K562 (cell line): Measurements from ENCODE around the gene CFAP298. TPM values are rescaled to one million over a fixed set of nuclear protein-coding genes. Genes with fewer than 3 reads are reported as not detected.
A peak's percentile ranks its signal among the peaks of the same experiment; 100 is the strongest.

Experiments used
- BRD4 ChIP-seq: fragments of 200-600 bp; sonication (generic); IDR thresholded peaks from 2 replicates; pipeline ENCODE4 v1.6.1; 2017; ENCODE audit warnings: inconsistent platforms
- CBX3 ChIP-seq, 2 experiments: IDR thresholded peaks; 1 replicate in 1 of 2; 2 replicates in 1 of 2; pipeline ENCODE4 v1.6.1; 2012; ENCODE audit warnings: inconsistent platforms in 2 of 2, low read length in 2 of 2, borderline replicate concordance in 1 of 2, control low read depth in 1 of 2
- CTBP1 ChIP-seq: fragments of 450-650 bp; IDR thresholded peaks from 2 replicates; pipeline ENCODE4 v1.6.1; 2016; ENCODE audit warnings: borderline replicate concordance
- ELK3 ChIP-seq: fragments of 450-650 bp; formaldehyde crosslinking; IDR thresholded peaks from 2 replicates; pipeline ENCODE4 v1.4.0; 2020; ENCODE audit warnings: mild to moderate bottlenecking
- FOXJ2 ChIP-seq: fragments of 200-800 bp; sonication (Bioruptor generic); IDR thresholded peaks from 2 replicates; pipeline ENCODE4 v1.6.1; 2016; ENCODE audit warnings: missing genetic modification characterization, missing compliant biosample characterization
- HSF4 ChIP-seq: fragments of 250-450 bp; sonication (Bioruptor Pico); IDR thresholded peaks from 2 replicates; pipeline ENCODE4 v2.1.2; 2022; ENCODE audit warnings: mild to moderate bottlenecking, moderate library complexity, borderline replicate concordance
- MYNN ChIP-seq, 2 experiments: sonication (generic); formaldehyde crosslinking in 1 of 2; IDR thresholded peaks; 2 replicates each; pipeline versions ENCODE4 v1.5.0 to v1.6.1; 2016 to 2020; ENCODE audit warnings: antibody characterized with exemption in 1 of 2, missing genetic modification reagents in 1 of 2
- NCOA4 ChIP-seq: fragments of 450-650 bp; IDR thresholded peaks from 2 replicates; pipeline ENCODE4 v1.6.1; 2018; ENCODE audit warnings: mild to moderate bottlenecking; ENCODE audit not compliant: partially characterized antibody
- NR1H2 ChIP-seq: sonication (generic); formaldehyde crosslinking; IDR thresholded peaks from 2 replicates; pipeline ENCODE4 v1.4.0; 2020; ENCODE audit warnings: mild to moderate bottlenecking, missing genetic modification reagents
- NR2F6 ChIP-seq: fragments of 450-650 bp; formaldehyde crosslinking; IDR thresholded peaks from 2 replicates; pipeline ENCODE4 v1.4.0; 2020; ENCODE audit warnings: mild to moderate bottlenecking
- PHB ChIP-seq: fragments of 250-450 bp; sonication (Bioruptor Pico); IDR thresholded peaks from 2 replicates; pipeline ENCODE4 v1.5.0; 2021
- POLR2G ChIP-seq: fragments of 200-400 bp; formaldehyde crosslinking; IDR thresholded peaks from 2 replicates; pipeline ENCODE4 v1.6.1; 2017; ENCODE audit warnings: low read depth, mild to moderate bottlenecking, antibody characterized with exemption, low read length, moderate library complexity
- RBM15 ChIP-seq: fragments of 200-400 bp; formaldehyde crosslinking; IDR thresholded peaks from 2 replicates; pipeline ENCODE4 v1.6.1; 2018; ENCODE audit warnings: mild to moderate bottlenecking, low read length, moderate library complexity; ENCODE audit not compliant: insufficient read depth
- RFX7 ChIP-seq: fragments of 250-450 bp; sonication (Bioruptor Pico); IDR thresholded peaks from 2 replicates; pipeline ENCODE4 v1.5.1; 2021; ENCODE audit warnings: mild to moderate bottlenecking
- RUNX1 ChIP-seq: sonication (generic); IDR thresholded peaks from 2 replicates; pipeline ENCODE4 v1.6.1; 2016; ENCODE audit warnings: antibody characterized with exemption, low read depth
- SAFB ChIP-seq: fragments of 200-400 bp; formaldehyde crosslinking; IDR thresholded peaks from 2 replicates; pipeline ENCODE4 v1.6.1; 2017; ENCODE audit warnings: low read depth, low read length, borderline replicate concordance
- SAFB2 ChIP-seq: fragments of 200-400 bp; formaldehyde crosslinking; IDR thresholded peaks from 2 replicates; pipeline ENCODE4 v1.6.1; 2018; ENCODE audit warnings: borderline replicate concordance, low read length, low read depth, moderate library complexity; ENCODE audit not compliant: severe bottlenecking
- SAP30 ChIP-seq: fragments of 200-600 bp; sonication (generic); IDR thresholded peaks from 2 replicates; pipeline ENCODE4 v1.6.1; 2012; ENCODE audit warnings: borderline replicate concordance, low read depth, mild to moderate bottlenecking, moderate library complexity, low read length, control low read depth, inconsistent platforms; ENCODE audit not compliant: insufficient read depth, poor library complexity, severe bottlenecking
- SMARCE1 ChIP-seq: fragments of 450-650 bp; IDR thresholded peaks from 2 replicates; pipeline ENCODE4 v1.7.1; 2016; ENCODE audit warnings: mild to moderate bottlenecking
- SRSF7 ChIP-seq: fragments of 200-400 bp; formaldehyde crosslinking; optimal IDR thresholded peaks from 2 replicates; pipeline ENCODE3; 2017; ENCODE audit warnings: mild to moderate bottlenecking, low read depth, low read length
- TAL1 ChIP-seq: fragments of 450-650 bp; IDR thresholded peaks from 2 replicates; pipeline ENCODE4 v1.6.1; 2016; ENCODE audit warnings: mild to moderate bottlenecking
- TARDBP ChIP-seq: fragments of 450-650 bp; IDR thresholded peaks from 2 replicates; pipeline ENCODE4 v1.6.1; 2016
- TCFL5 ChIP-seq: fragments of 250-450 bp; sonication (Bioruptor Pico); conservative IDR thresholded peaks from 2 replicates; pipeline ENCODE4 v1.6.1; 2021; ENCODE audit warnings: mild to moderate bottlenecking, moderate library complexity, matching md5 sums
- U2AF2 ChIP-seq: fragments of 200-400 bp; formaldehyde crosslinking; optimal IDR thresholded peaks from 2 replicates; pipeline ENCODE3; 2017; ENCODE audit warnings: low read depth, mild to moderate bottlenecking, low read length
- XRCC4 ChIP-seq: IDR thresholded peaks from one replicate; pipeline ENCODE4 v1.6.1; 2011; ENCODE audit not compliant: insufficient read depth, insufficient read length; ENCODE audit errors: extremely low read depth
- ZBED1 ChIP-seq: IDR thresholded peaks from 2 replicates; pipeline ENCODE4 v1.6.1; 2014
- ZNF274 ChIP-seq: IDR thresholded peaks from 2 replicates; pipeline ENCODE4 v1.6.1; 2011; ENCODE audit warnings: low read depth, mild to moderate bottlenecking, low read length, moderate library complexity, borderline replicate concordance
- ZNF354B ChIP-seq: fragments of 250-450 bp; sonication (Bioruptor Pico); IDR thresholded peaks from 2 replicates; pipeline ENCODE4 v1.4.0; 2020
- ZNF431 ChIP-seq: sonication (generic); formaldehyde crosslinking; IDR thresholded peaks from 2 replicates; pipeline ENCODE4 v1.8.0; 2022; ENCODE audit warnings: mild to moderate bottlenecking, missing genetic modification reagents
- ZNF444 ChIP-seq: fragments of 250-450 bp; sonication (Bioruptor Pico); IDR thresholded peaks from 2 replicates; pipeline ENCODE4 v1.4.0; 2020; ENCODE audit warnings: mild to moderate bottlenecking, moderate library complexity
- ZNF764 ChIP-seq: fragments of 250-450 bp; sonication (Bioruptor Pico); IDR thresholded peaks from 2 replicates; pipeline ENCODE4 v1.4.0; 2020; ENCODE audit warnings: low read depth, mild to moderate bottlenecking, moderate library complexity
- polyA plus RNA-seq, 8 experiments: library from polyadenylated mRNA; depleted of rRNA in 4 of 8; stranded (reverse) in 5 of 8; unstranded in 3 of 8; fragments of >200 nt; fragmentation: Nextera tagmentation in 2 of 8; fragmentation: Illumina TruSeq in 1 of 8; extraction: Ambion mirVana in 2 of 8; extraction: Trizol in 1 of 8; gene quantifications; 2 replicates each; pipeline versions ENCODE4 v1.2.1 to v1.2.3, GENCODE V29; 2011 to 2014; ENCODE audit warnings: inconsistent platforms in 1 of 8, missing spikeins in 1 of 8
- total RNA-seq, 7 experiments: library from RNA; depleted of rRNA in 6 of 7; stranded (reverse); fragments of >200 nt in 6 of 7; fragmentation: Illumina TruSeq in 2 of 7; extraction: Trizol in 2 of 7; gene quantifications; 2 replicates each; pipeline versions ENCODE4 v1.2.1 to v1.2.3, GENCODE V29; 2011 to 2021; ENCODE audit warnings: low replicate concordance in 1 of 7

CFAP298 gene
- total and polyA plus RNA-seq, 9 of the 15 experiments (the other 6 are each of a cell fraction or from before 2014, with no cell fraction given): 31.4 to 178 (median 89.7) TPM

DNA sequence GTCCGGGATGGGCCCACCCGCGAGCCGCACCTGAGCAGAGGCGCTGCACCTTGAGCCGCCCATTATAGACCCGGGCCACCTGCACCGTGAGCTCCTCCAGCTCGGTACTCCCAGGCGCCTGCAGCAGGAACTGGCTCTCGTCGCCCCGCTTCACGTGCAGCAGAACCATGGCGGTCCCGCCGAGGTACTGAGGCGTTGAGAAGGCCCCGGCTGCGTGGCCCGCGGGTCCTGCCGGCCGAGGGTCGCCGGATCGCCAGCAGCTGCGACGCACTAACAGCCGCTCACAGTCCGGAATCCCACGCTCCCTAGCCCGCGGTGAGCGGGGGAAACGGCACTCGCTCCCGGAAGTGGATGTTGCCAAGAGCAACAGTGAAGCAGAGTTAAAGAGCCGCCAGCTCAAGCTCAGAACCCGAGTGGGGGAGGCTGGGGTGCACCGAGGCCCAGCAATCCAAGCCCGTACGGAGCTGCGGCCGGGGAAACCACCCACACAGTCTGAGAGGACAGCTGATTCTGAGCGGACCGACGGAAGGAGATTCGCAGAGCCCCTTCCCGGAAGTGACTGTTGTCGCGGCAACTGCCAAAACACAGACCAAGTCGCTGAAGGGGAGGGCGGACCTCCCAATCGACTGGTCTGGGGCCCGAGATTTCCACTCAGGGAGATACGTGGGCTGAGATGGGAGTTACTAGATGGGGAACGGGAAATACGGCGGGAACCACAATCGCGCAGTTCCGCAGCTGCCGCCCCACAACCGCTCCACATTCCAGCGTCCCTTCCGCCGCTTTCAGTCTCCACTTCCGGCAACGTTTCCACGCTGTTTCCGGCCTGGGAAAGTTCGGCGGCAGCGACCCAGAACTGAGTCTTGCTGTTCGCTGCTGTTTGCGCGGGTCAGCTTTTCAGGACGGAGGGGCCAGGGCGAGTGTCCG lies at the start of gene CFAP298 (continued):
- TF ChIP-seq SAFB2: no peak
- TF ChIP-seq NR1H2 (CRISPR knock-in tag): 0 out of 2 replicates have a peak, but pooled peaks have one; percentile 58
- TF ChIP-seq MYNN (IDR thresholded peaks at IDR 0.05): peak; percentile 69; the same call in 1 of the 2 replicates
- no peak; the same call in 1 of the 2 replicates for TF ChIP-seq MYNN (CRISPR knock-in tag; IDR thresholded peaks at IDR 0.05)
- TF ChIP-seq ZNF354B (CRISPR knock-in tag): no peak
- peak; percentile 75; the same call in 1 of the 2 replicates for TF ChIP-seq CTBP1
- TF ChIP-seq SMARCE1: no peak; the same call in none of the 2 replicates
- peak; percentile 88 for TF ChIP-seq POLR2G
- TF ChIP-seq SAFB: no peak; the same call in 1 of the 2 replicates
- TF ChIP-seq RUNX1: no peak
- no peak for TF ChIP-seq XRCC4
- TF ChIP-seq SRSF7: no peak
- TF ChIP-seq SAP30: peak; percentile 94
- no peak for TF ChIP-seq ZNF274
- 0 out of 2 replicates have a peak, but pooled peaks have one; percentile 43 for TF ChIP-seq ZNF431
- 0 out of 3 replicates have a peak, but pooled peaks of 1 of the 2 experiments have one; percentile 57 for TF ChIP-seq CBX3 (IDR thresholded peaks at IDR 0.05; ENCODE audit: borderline replicate concordance in 1 of 2, low read length in 2 of 2)
- no peak for TF ChIP-seq PHB (CRISPR knock-in tag)
- no peak for TF ChIP-seq BRD4
- TF ChIP-seq ELK3 (CRISPR knock-in tag): no peak
- TF ChIP-seq FOXJ2 (tag): peak; percentile 99
- no peak for TF ChIP-seq RBM15
- no peak for TF ChIP-seq ZBED1
- TF ChIP-seq ZNF444: no peak
- TF ChIP-seq ZNF764: no peak
- TF ChIP-seq NR2F6 (CRISPR knock-in tag): no peak
- no peak for TF ChIP-seq TCFL5 (CRISPR knock-in tag)
- no peak for TF ChIP-seq NCOA4
- no peak for TF ChIP-seq HSF4 (CRISPR knock-in tag)
- no peak for TF ChIP-seq U2AF2
- no peak for TF ChIP-seq TAL1
- TF ChIP-seq RFX7 (CRISPR knock-in tag): no peak
- peak; percentile 75 for TF ChIP-seq TARDBP
